Left lobe of liver (tissue), 2 donors: ENCODE results near the gene PDE11A. TPM values are rescaled to one million over a fixed set of nuclear protein-coding genes. Genes with fewer than 3 reads are reported as not detected.
A peak's percentile ranks its signal among the peaks of the same experiment; 100 is the strongest.

Experiments used
- ATAC-seq: fragments of 200-7000 bp; cut with Tn5 transposase; one replicate; pipeline ENCODE4 v1.9.1; 2020; ENCODE audit warnings: mild to moderate bottlenecking, moderate library complexity
- DNase-seq: peaks from one replicate; pipeline ENCODE4 v3.0.0-alpha.2; 2020; ENCODE audit warnings: low spot score
- total RNA-seq: library from RNA; stranded (reverse); gene quantifications from one replicate; pipeline ENCODE4 v1.2.1, GENCODE V29; 2021
- donor health status: DM: no; HTN: no; CAD: no; lungs with moderate emphysema.
- donor health status: DM: no; HTN: yes; CAD: no.

The PDE11A gene
- total RNA-seq, 1 donor from 2014 or later, result 3.9 TPM

- no peak for DNase-seq
These were observed 362.6 kb downstream of the PDE11A start for GRCh38 chr2:177709986-177710401.

DNA sequence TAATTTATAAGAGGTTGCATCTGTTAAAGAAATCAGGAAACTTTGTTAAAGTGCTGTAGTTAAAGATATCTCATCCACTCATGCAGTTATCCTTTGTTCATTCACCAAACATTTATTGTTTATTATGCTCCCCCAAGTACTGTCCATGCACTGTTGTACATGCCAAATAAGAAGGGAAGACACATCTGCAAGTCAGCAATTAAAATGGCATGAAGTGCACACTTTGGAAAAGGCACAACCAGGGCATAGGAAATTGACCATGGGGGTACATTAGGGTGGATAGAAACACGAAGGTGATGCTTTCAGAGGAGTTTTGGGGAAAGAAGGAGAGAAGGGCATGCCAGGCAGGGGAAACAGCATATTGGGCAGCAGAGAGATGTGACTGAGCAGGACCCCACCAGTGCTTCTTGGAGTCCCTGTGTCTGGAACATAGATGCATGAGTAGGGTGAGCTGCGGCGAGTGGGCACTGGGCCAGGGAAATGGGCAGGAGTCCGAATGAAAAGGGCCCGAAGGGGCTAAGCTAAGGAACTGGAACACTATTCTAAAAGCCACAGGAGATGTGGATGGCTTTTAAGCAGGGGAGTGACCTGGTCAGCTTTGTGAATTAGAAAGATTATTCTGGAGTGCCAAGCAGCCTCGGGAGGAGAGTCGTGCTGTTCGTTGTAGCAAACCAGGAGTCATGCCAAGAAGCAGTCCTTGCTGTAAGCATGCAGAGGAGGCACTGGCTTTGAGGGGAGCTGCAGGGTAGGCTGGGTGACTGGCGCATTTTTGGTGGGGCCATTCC is 363.7 kb downstream of the PDE11A start:
- no peak for DNase-seq
- ATAC-seq, result no peak

More at GRCh38 chr2:177709986-177710401, 362.6 kb downstream of the PDE11A start:
- no peak for ATAC-seq

DNA sequence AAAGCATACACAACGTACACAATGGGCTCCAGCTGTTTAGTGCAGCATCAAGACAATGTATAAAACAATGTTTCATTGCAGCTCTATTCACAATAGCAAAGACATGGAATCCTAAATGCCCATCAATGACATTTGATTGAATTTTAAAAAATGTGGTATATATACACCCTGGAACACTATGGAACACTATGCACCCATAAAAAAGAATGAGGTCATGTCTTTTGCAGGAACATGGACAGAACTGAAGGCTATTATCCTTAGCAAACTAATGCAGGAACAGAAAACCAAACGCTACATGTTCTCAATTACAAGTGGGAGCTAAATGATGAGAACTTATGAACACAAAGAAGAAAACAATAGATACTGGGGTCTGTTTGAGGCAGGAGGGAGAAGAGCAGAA is 364.5 kb downstream of the PDE11A start:
- no peak for ATAC-seq
- DNase-seq, result no peak

DNA sequence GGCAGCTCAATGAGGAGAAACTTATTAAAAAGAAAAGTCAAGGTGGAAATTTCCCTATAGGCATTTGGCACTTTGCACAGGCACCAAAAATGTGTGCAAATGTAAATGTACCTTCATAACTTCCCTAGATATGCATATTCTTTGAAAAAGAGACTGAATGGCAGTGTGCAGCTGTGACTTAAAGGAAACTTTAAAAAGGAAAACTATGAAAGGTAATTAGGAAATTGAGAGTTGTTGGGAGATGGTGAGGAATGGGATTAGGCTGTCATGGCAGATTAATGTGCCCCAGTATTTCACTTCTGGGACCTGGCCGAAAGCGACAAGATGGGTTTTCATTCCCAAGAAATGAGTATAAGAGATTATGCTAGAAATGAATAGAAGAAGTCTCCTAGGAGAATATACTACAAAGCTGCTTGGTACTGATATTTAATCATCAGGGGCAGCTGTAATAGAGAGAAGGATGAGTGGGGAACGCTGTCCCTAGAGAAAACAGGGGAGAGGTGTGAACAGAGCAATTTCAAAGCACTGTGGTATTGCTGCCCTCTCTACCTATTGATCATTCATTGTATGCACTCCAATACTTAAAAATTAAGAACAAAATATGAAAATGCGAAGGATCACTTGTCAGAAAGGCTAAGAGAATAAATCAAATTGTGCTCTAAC is 366.9 kb downstream of the PDE11A start:
- no peak for ATAC-seq
- DNase-seq, result no peak

DNA sequence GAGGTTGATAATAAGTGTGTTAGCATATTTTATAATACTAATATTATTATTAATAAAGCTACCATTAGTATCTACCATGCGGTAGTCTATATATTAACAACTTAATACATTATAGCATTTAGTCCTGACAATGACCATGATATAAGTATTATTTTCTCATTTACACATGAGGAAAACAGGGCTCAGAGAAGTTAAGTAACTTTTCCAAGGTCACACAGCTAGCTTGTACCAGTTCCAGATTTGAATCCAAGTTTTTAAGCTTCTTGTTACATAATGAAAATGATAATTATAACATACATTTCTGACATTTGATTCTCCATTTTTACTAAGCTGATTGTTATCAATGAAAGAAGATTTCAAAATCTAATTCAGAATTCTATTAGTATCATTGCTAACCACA is 369.4 kb downstream of the PDE11A start:
- ATAC-seq (no peak), DNase-seq (no peak)

DNA sequence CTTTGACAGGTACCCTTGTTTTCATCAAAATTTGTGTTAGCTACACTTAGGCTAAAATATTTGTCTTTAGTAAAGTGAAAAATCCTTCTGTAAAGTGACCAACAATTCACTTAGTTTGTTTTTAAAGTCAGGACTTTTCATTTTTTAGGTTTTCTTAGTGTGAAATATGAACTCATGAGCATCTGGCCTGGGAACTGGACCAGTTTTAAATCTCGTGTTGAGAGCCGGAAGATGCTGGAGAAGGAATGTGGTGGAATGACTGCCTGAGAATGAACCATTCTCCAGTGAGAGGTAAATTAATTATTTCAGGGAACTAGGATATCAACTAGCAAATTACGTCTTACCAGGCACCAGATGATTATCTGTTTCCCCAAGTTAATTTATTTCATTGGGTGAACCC is 374.3 kb downstream of the PDE11A start:
- DNase-seq (no peak), ATAC-seq (no peak)

DNA sequence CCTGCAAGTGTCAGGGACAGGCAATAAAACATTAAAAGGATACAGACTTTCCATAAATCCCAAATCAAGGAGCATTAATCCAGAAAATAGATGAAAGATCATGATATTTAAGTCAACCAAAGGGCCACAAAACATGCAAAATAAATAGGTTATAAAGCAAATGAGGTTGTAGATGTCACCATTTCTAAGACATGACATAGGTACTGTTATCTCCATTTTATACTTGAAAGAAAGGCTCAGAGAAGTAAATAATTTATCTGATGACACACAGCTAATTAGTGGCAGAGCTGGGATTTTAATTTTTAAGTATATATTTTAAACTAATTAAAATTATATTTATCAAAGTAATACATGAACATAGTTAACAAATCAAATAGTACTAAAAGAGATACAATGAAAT is 378.2 kb downstream of the PDE11A start:
- DNase-seq, result no peak
- no peak for ATAC-seq

DNA sequence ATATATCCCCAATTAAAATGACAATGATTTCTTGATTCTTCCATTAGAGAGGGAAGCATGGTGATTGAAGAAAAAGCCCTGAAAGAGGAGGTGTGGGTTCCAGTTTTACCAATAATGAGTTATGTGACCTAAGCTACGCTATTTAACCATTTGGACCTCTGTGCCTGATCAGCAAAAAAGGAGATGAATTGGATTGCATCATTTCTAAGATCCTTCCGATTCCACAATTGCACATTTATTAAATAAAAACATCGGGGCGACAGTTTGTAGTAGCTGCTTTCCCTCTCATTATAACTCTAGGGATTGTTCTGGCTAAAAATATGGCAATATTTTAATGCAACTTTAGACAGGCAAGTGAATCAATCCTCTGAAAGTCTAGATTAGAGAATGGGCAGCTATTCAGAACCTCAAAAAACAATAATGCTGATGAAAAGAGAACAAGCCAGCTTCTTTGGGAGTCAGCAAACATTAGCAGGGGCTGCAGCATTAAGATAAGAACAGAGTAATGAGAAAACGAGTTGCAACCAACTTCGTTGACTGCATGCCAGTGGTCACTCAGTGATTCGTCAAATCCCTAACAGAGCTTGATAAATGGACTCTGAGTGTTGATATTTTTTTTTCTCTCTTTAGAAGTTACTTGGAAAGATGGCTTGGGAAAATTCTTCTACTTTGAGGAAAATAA is 378.8 kb downstream of the PDE11A start:
- no peak for ATAC-seq
- DNase-seq, result no peak

- DNase-seq, result no peak
- peak; percentile 82 for ATAC-seq
These were observed 379.8 kb downstream of the PDE11A start for GRCh38 chr2:177692783-177693269.

DNA sequence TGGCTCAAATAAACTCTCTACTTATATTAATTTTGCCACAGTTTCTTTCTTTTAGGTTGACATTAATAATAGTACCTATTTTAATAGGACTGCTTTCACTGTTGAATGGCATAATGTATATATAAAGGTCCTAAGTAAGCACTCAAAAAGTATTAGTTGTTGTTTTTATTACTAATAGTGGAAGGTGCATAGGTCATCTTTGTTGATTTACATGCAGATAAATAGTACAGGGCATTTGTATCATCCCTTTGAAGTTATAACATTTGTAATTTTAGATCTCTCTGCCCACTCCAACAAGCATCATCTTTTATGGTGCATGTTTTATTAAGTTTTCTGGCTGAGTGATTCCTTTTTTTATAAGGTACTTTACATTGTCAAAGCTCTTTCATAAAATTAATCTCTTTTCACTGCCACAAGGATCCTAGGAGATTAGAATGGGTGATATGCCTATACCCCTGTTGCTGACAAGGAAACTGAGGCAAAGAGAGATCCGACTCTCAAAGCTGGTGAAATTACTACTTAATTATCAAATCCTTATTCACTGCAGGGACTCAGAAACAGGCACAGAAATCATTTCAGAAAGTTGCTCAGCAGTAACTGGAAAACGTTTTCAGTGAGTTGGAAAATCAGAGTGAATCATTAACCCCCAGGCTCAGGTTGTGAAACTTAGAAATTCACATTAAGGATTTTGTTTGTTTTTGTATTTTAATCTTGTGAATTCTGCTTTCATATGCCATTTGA is 380.4 kb downstream of the PDE11A start:
- ATAC-seq, result peak; percentile 78
- DNase-seq, result no peak

DNA sequence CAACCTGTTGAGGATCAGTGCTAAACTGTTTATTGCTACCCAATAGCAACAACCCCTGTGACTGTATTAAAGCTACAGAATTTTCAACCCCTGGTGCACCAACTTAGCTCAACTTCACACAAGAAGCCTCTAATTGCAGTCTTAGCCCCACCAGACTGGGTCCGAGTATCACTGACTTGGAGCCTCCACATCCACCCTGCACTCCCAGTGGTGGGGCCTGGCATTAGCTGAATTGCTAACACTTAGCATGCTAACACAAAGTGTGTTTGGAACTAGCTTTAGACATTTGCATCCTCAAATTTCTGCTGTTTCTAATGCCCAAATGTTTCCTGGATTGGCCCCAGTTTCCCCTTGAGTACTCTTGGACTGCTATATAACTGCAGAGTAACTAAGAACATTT is 381.4 kb downstream of the PDE11A start:
- no peak for DNase-seq
- ATAC-seq, result no peak

GRCh38 chr2:177689623-177690022 is 383.0 kb downstream of the PDE11A start:
- ATAC-seq (no peak), DNase-seq (no peak)

DNA sequence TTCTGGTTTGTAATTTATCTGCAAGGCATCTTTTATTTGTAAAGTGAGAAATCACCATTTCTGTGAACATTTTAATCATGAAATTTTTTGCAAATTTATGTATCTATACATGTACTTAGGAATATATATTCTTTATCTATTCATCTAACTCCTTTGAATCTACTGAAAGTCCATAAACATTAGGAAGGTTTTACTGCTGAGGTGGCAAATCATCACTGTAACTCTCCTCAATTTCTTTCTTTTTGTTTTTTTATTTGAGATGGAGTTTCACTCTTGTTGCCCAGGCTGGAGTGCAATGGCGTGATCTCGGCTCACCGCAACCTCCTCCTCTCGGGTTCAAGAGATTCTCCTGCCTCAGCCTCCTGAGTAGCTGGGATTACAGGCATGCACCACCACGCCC is 383.7 kb downstream of the PDE11A start:
- DNase-seq, result no peak
- no peak for ATAC-seq

DNA sequence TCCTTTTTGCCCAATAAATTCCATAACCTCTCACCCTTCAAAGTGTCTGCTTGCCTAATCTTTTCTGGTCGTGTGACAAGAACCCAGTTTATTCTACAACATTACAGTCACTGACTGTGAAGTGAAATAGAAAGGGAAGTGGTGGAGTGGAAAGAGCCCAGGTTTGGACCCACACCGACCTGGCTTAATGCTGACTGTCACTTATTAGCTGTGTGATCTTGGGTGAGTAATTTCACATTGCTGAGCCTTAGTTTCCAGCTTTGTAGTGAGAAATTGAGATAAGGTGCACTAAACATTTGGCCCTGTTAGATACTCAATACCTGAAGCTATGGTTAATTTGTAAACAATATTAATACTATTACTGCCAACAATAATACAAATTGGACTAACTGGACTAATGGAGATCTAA is 388.9 kb downstream of the PDE11A start:
- ATAC-seq, result peak; percentile 63
- no peak for DNase-seq

DNA sequence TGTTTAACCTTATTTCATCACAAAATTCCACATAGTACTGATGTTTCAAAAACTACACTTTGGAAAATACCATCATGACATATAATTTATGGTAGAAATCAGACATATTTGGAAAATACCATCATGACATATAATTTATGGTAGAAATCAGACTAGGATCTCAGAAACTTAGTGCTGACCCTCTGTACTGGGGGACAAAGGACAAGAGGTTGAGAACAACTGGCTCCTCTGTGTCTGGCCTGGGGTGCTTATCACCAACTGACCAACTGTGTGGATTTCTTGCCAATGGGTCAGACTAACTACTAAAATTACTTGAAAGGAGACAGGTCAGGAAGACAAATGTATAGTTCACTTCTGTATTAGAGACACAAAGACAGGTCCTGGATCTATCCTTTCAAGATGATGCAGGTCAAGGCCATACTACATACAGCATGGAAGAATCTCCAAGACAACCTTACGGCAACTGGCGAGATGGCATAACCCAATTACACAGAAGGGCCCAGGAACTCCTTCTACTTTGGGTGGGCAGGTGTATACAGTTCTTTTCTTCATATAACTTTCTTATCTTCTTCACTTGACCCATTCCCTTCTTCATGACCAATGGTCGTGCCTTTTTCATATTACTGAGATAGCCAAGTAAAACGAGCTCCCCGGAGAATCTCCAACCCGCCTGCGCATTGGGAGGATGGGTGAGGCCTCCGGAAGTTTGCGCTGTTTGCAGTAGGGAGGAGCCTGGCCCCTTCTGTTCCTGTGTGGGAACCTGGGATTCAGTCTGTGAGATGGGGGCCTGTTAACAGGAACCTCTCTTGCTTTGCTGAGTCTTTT is 389.5 kb downstream of the PDE11A start:
- ATAC-seq (peak; percentile 33), DNase-seq (no peak)

- no peak for ATAC-seq
- DNase-seq, result no peak
These were observed 390.6 kb downstream of the PDE11A start for GRCh38 chr2:177682006-177682405.

DNA sequence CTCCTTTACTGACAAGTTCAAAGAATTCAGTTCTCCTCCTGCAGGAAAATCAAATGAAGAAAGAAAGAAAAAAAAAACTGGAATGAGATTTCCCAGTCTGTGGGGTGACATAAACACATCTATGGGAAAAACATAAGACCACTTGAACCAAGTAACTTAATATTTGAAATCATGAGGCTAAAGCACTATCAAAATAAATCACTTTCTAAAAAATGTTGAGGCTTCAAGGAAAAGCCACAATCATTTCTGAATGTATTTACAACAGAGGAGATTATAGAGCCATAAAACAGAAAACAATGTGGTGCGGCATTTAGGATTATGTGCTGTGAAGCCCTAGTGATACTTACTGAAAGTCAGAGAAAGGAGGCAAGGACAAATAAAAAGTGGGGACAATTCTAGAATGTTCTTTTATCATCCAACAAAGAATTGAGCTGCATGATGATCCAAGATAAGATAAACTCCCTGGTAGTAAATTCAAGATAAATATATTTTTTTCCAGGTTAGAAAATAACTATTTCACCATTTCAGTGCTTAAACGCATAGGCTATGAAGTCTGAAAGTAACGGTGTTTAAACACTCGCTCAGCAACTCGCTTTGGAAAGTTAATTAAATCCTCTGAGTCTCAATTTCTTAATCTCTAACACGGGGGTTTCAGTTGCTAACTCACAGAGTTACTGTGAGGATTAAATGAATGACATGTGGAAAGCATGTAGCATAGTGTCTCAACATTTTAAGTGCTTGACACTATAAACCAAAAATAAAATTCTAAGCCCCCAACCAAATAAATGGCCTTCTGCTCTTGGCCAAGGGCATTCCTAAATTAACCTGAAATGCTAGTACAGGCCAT is 391.5 kb downstream of the PDE11A start:
- no peak for ATAC-seq
- no peak for DNase-seq

- ATAC-seq, result peak; percentile 13
- DNase-seq, result no peak
These were observed 392.7 kb downstream of the PDE11A start for GRCh38 chr2:177679611-177680605.
